OCI-LY7 (cell line): ENCODE data around the gene MRRF. TPM values are rescaled to one million over a fixed set of nuclear protein-coding genes. Genes with fewer than 3 reads are reported as not detected.

Experiments used
- BruUV-seq: library from RNA; stranded (reverse); fragments of 400-500 nt; replicated peaks from 2 replicates; lab custom pipeline; 2021; lab: Mats Ljungman, UMichigan
- CTCF ChIA-PET: fragments of 300-600 bp; sonication (Branson Sonifier 250); formaldehyde crosslinking; loops from one replicate; lab custom pipeline; 2022; ENCODE audit warnings: antibody characterized with exemption; ENCODE audit not compliant: unreplicated experiment; lab: Charles Lee
- POLR2A ChIA-PET: fragments of 300-600 bp; sonication (Branson Sonifier 250); formaldehyde crosslinking; loops from one replicate; lab custom pipeline; 2022; ENCODE audit warnings: antibody characterized with exemption; lab: Charles Lee
- DNase-seq: peaks from one replicate; pipeline ENCODE4 v3.0.0-alpha.2; 2015; ENCODE audit warnings: low spot score
- H2AFZ ChIP-seq: fragments of 200-600 bp; sonication (generic), shearing (Covaris generic); 2 replicates; pipeline ENCODE4 v1.6.1; 2014; ENCODE audit warnings: mild to moderate bottlenecking, antibody characterized with exemption, low read length, moderate library complexity
- H3K27ac ChIP-seq: fragments of 200-600 bp; sonication (generic); 2 replicates; pipeline ENCODE4 v1.5.1; 2014; ENCODE audit warnings: mixed run types, low read depth, mild to moderate bottlenecking, moderate library complexity, low read length, inconsistent platforms; ENCODE audit not compliant: poor library complexity, severe bottlenecking
- H3K36me3 ChIP-seq: fragments of 200-600 bp; sonication (generic); 2 replicates; pipeline ENCODE4 v1.6.1; 2014; ENCODE audit warnings: mild to moderate bottlenecking, antibody characterized with exemption, low read length, moderate library complexity, mixed read lengths; ENCODE audit not compliant: insufficient read depth
- H3K4me1 ChIP-seq: fragments of 200-600 bp; sonication (generic); 2 replicates; pipeline ENCODE4 v1.5.1; 2014; ENCODE audit warnings: mild to moderate bottlenecking, low read length; ENCODE audit not compliant: insufficient read depth, poor library complexity, severe bottlenecking
- H3K4me2 ChIP-seq: fragments of 200-600 bp; sonication (generic); 2 replicates; pipeline ENCODE4 v1.6.1; 2014; ENCODE audit warnings: mild to moderate bottlenecking, low read length
- H3K4me3 ChIP-seq: fragments of 200-600 bp; sonication (generic); 2 replicates; pipeline ENCODE4 v1.5.1; 2014; ENCODE audit warnings: mild to moderate bottlenecking, low read depth, low read length; ENCODE audit not compliant: poor library complexity, severe bottlenecking
- H3K79me2 ChIP-seq: fragments of 200-600 bp; sonication (generic); 2 replicates; pipeline ENCODE4 v1.6.1; 2016; ENCODE audit warnings: low read depth, mild to moderate bottlenecking, low read length, moderate library complexity, mixed read lengths; ENCODE audit not compliant: insufficient read depth
- H3K9me2 ChIP-seq: fragments of 200-600 bp; sonication (generic); 2 replicates; pipeline ENCODE4 v1.6.1; 2016; ENCODE audit warnings: mild to moderate bottlenecking, low read length, mixed read lengths; ENCODE audit not compliant: insufficient read depth
- H3K9me3 ChIP-seq: fragments of 200-600 bp; sonication (generic); 2 replicates; pipeline ENCODE4 v1.6.1; 2014; ENCODE audit warnings: mild to moderate bottlenecking, mixed run types, low read length, mixed read lengths
- H4K20me1 ChIP-seq: fragments of 200-600 bp; sonication (generic); 2 replicates; pipeline ENCODE4 v1.6.1; 2014; ENCODE audit warnings: mild to moderate bottlenecking, antibody characterized with exemption, low read length, moderate library complexity, mixed read lengths; ENCODE audit not compliant: insufficient read depth
- CTCF ChIP-seq: fragments of 200-600 bp; sonication (generic); conservative IDR thresholded peaks from 2 replicates; pipeline ENCODE4 v1.5.1; 2014; ENCODE audit warnings: mild to moderate bottlenecking, antibody characterized with exemption, low read length, moderate library complexity, mixed read lengths
- EZH2phosphoT487 ChIP-seq: fragments of 200-600 bp; sonication (generic); IDR thresholded peaks from 2 replicates; pipeline ENCODE4 v1.6.1; 2018; ENCODE audit warnings: low read depth, borderline replicate concordance, mild to moderate bottlenecking, mixed run types, antibody characterized with exemption, low read length, moderate library complexity, mixed read lengths
- intact Hi-C: fragments of 100-400 bp; cut with micrococcal nuclease; formaldehyde crosslinking; loops from one replicate; pipeline ENCODE4 v1.10.0; 2022; ENCODE audit not compliant: unreplicated experiment
- total RNA-seq, 2 experiments: library from RNA; depleted of rRNA in 1 of 2; stranded (reverse); fragments of >200 nt in 1 of 2; shearing (Covaris generic) in 1 of 2; gene quantifications; 2 replicates each; pipeline ENCODE4 v1.2.3, GENCODE V29; 2014 to 2022

Gene MRRF
- total RNA-seq, 2 experiments from 2014 or later: 46.1 to 53.2 TPM

DNA sequence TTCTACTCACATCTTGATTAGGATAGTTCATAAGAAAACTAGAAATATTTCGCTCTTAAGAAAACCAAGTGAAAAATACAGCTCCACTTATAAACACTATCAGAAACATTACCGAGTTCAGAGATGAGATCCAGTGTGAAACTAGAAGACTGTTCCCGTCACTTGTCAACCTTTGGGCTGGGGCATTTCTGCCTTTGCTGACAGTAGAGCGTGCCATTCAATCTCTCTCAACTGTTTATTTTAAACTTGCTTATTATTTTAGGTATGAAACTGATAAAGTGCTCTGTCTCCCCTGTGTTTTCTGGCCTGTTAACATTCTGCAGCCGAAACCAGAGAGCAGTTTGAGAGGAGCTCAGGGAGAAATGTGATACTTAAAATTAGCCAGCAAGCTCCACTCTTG, 16.7 kb downstream of the MRRF start:
- ChIA-PET POLR2A (interaction anchor here (0.6 kb wide), 1 partner anchor 66 kb away, joined by 3 read pairs; no protein-coding TSS in a partner anchor), CTCF (no interaction called here)
- Histone ChIP-seq H3K79me2 (peaks cover 32% of the 10 kb centered on the region; the same call in 1 of the 2 replicates), H4K20me1 (no peaks in the 10 kb centered on the region; the same call in 1 of the 2 replicates), H3K4me1 (peaks cover 13% of the 10 kb centered on the region), H3K36me3 (peaks cover 98% of the 10 kb centered on the region), H3K9me2 (no peaks in the 10 kb centered on the region), H3K4me3 (no peak overlapping the region), H3K27ac (no peak overlapping the region), H3K4me2 (no peak overlapping the region), H3K9me3 (peaks cover 23% of the 10 kb centered on the region), H2AFZ (no peak overlapping the region)
- no peak for DNase-seq
- intact Hi-C loops: no loop called here
- BruUV-seq: no TSS peak
- no peak for TF ChIP-seq EZH2phosphoT487
- TF ChIP-seq CTCF: no peak

DNA sequence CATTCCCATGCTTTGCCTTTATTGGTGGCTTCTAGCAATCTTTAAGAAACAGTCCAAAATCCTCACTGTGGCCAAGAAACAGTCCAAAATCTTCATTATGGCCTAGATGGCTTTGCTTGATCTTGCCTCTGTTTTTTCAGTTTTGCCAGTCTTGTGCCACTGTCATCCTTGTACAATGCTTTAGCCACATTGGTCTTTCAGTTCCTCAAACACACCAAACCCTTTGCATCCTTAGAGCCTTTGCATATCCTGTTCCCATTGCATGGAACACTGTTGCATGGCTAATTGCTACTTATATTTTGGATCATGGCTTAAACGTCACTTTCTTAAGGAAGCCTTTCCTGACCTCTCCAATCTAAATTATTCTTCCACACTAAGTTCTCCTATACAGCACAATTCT, 22.1 kb downstream of the MRRF start:
- POLR2A ChIA-PET: interaction anchor here (0.6 to 1.5 kb wide), 2 partner anchors 22 to 1173 kb away, joined by 6 to 9 read pairs; partner anchors contain the start of genes MRRF and RBM18
- intact Hi-C loops: loop anchor here (2.0 kb wide), 1 partner anchor 22 kb away; the partner anchor contains the start of genes MRRF and RBM18

More for the DNA sequence above, 22.1 kb downstream of the MRRF start:
- BruUV-seq: no TSS peak
- Histone ChIP-seq H3K4me1 (peaks cover 43% of the 10 kb centered on the region), H3K9me3 (no peaks in the 10 kb centered on the region), H3K4me3 (peak overlapping the region; percentile 43), H3K27ac (peak overlapping the region; percentile 85), H3K79me2 (peaks cover 18% of the 10 kb centered on the region; the same call in 1 of the 2 replicates), H3K36me3 (peaks cover 98% of the 10 kb centered on the region), H3K4me2 (peak overlapping the region; percentile 67), H4K20me1 (peaks cover 4% of the 10 kb centered on the region; the same call in 1 of the 2 replicates), H3K9me2 (no peaks in the 10 kb centered on the region), H2AFZ (no peak overlapping the region)
- CTCF ChIA-PET: no interaction called here
- peak; percentile 71 for DNase-seq
- no peak for TF ChIP-seq CTCF
- no peak for TF ChIP-seq EZH2phosphoT487
